RCC 7860 (cell line): Measurements from ENCODE around the gene CDK13.
"Not testable (repeated sequence)": the region's sequence is repeated elsewhere in the genome, so short reads cannot be mapped to it uniquely, and the experiment has no call there.

ENCODE experiments used
- DNase-seq: peaks from one replicate; pipeline ENCODE4 v3.0.0-alpha.2; 2015; ENCODE audit warnings: low spot score
- FAIRE-seq: peaks from 2 replicates; lab custom pipeline; 2012; peaks lifted over from hg19 to GRCh38; lab: Jason Lieb, UNC

The CDK13 gene

DNA sequence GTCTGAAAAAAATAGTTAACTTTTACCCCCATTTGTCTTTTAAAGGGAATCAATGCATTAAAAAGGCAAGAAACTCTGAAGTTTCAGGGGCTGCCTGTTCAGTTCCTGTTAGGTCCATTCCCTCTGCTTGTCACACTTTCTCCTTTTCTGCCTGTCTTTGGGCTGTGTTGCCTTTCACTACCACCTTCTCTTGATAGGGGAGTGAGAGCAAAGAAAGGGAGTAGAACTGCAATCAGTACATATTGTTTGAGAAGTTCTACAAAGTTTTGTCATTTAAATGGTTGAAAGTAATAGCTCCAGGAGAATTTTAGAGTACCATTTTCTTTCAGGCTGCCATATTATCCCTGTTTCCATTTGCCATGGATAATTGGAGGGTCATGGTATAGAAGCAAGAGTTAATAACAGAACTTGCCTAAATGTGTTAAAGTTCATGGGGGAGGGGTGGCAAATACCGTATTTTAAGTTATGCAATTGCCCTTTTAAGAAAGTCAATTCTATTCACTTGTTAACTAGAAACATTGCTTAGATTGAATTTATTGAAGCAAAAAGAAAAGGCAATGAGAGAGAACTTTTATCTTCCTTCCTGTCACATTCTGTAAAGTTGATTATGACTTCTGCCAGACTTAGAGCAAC lies 145.8 kb downstream of the CDK13 start:
- FAIRE-seq, result no peak
- DNase-seq, result no peak

GRCh38 chr7:40097728-40098127 lies 147.7 kb downstream of the CDK13 start:
- DNase-seq (no peak), FAIRE-seq (no peak)

- no peak for DNase-seq
- peak; percentile 32 for FAIRE-seq
Measured at GRCh38 chr7:40098810-40099209, 148.8 kb downstream of the CDK13 start.

DNA sequence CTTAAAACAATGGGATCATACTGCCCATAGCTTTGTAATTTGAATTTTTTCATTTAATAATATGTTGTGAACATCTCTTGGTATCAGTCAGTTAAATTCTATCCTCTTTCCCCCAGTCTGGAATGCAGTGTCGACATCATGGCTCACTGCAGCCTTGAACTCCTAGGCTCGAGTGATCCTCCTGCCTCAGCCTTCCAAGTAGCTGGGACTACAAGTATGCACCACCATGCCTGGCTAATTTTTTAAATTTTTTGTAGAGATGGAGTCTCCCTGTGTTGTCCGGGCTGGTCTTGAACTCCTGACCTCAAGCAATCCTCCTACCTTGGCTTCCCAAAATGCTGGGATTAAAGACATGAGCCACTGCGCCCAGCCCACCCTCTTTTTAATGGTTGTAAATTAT lies 149.8 kb downstream of the CDK13 start:
- DNase-seq, result no peak
- no peak for FAIRE-seq

GRCh38 chr7:40101201-40101600 lies 151.1 kb downstream of the CDK13 start:
- no peak for FAIRE-seq
- DNase-seq, result no peak

DNA sequence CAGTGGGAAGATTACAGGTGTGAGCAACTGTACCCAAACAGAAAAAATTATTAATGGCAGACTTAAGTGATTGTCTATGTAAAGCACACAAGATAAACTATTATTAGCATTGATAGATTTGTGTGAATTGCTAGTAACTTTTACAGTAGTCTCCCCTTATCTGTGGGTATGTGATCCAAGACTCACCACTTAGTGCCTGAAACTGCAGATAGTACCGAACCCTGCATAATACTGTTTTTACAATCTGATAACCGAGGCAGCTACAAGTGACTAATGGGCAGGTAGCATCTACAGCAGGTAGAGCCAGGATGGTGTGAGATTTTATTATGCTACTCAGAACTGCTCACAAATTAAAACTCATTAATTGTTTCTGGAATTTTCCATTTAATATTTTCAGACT lies 152.8 kb downstream of the CDK13 start:
- DNase-seq, result no peak
- FAIRE-seq, result no peak

GRCh38 chr7:40105879-40106473 lies 155.9 kb downstream of the CDK13 start:
- DNase-seq (no peak), FAIRE-seq (no peak)

- FAIRE-seq (no peak), DNase-seq (no peak)
Measured at GRCh38 chr7:40115936-40116335, 165.9 kb downstream of the CDK13 start.

DNA sequence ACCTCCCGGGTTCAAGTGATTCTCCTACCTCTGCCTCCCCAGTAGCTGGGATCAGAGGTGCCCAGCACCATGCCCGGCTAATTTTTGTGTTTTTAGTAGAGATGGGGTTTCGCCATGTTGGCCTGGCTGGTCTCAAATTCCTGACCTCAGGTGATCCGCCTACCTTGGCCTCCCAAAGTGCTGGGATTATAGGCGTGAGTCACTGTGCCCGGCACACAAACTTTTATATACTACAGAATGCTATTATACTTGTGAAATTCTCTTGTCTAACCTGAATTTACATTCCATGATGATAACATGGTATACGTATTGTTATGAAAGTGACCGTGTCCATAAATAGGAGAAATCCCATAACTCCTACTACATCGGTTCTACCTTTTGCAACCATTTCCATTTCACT lies 167.1 kb downstream of the CDK13 start:
- FAIRE-seq, DNase-seq: not testable (repeated sequence)

DNA sequence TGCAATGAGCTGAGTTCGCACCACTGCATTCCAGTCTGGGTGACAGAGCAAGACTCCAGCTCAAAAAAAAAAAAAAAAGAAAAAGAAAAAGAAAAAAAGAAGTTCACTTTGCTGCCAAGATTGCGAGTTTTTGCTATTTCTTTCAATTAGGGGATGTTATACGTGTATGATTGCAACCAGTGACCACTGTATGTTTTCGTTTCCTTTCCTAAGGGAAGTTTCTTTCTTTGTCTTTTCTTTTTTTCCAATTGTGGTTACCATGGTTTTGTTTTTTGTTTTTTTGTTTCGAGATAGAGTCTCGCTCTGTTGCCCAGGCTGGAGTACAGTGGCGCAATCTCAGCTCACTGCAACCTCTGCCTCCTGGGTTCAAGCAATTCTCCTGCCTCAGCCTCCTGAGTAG lies 168.1 kb downstream of the CDK13 start:
- FAIRE-seq, result not testable (repeated sequence)

GRCh38 chr7:40120020-40120419 lies 170.0 kb downstream of the CDK13 start:
- no peak for DNase-seq
- no peak for FAIRE-seq

More for the DNA sequence above, 168.1 kb downstream of the CDK13 start:
- DNase-seq, result not testable (repeated sequence)

- FAIRE-seq, DNase-seq: not testable (repeated sequence)
Measured at GRCh38 chr7:40122100-40122939, 172.3 kb downstream of the CDK13 start.

- no peak for FAIRE-seq
- no peak for DNase-seq
Measured at GRCh38 chr7:40122940-40123254, 172.8 kb downstream of the CDK13 start.

GRCh38 chr7:40133561-40134427 lies 183.7 kb downstream of the CDK13 start:
- no peak for DNase-seq
- FAIRE-seq, result peak; percentile 4

GRCh38 chr7:40134428-40135316 lies 184.6 kb downstream of the CDK13 start, which contains the start of the genes MPLKIP and SUGCT:
MPLKIP (minus strand) TSS chr7:40134622; CDS start chr7:40134567, 55 bp downstream.
SUGCT (plus strand) TSS chr7:40135005.
- FAIRE-seq (no peak), DNase-seq (peak; percentile 76)

GRCh38 chr7:40135317-40135610 lies 185.2 kb downstream of the CDK13 start:
- no peak for DNase-seq
- FAIRE-seq, result no peak

DNA sequence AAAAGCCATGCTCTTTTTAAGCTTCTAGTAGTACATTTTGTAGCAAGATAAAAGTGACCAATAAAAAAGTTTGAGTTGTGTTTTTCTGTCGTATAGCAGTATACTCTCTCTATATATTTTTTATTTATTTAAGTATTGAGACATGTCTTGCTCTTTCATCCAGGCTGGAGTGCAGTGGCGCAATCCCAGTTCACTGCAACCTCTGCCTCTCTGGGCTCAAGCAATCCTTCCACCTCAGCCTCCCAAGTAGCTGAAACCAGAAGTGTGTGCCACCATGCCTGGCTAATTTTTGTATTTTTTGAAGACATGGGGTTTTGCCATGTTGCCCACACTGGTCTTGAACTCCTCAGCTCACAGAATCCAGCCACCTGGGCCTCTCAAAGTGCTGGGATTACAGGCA lies 187.5 kb downstream of the CDK13 start:
- DNase-seq, result no peak
- FAIRE-seq, result no peak

- DNase-seq (no peak), FAIRE-seq (no peak)
Measured at GRCh38 chr7:40138973-40139372, 188.9 kb downstream of the CDK13 start.

DNA sequence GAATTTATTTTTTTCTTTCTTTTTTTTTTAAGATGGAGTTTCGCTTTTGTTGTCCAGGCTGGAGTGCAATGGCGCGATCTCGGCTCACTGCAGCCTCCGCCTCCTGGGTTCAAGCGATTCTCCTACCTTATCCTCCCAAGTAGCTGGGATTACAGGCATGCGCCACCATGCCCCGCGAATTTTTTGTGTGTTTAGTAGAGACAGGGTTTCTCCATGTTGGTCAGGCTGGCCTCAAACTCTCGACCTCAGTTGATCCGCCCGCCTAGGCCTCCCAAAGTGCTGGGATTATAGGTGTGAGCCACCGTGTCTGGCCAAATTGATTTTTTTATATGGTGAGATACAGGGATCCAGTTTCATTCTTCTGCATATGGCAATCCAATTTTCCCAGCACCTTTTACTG lies 189.8 kb downstream of the CDK13 start:
- not testable (repeated sequence) for DNase-seq, FAIRE-seq

- DNase-seq, FAIRE-seq: not testable (repeated sequence)
Measured at GRCh38 chr7:40141916-40142315, 191.9 kb downstream of the CDK13 start.
